K562 (cell line): ENCODE measurements around the gene EXOC4. TPM values are rescaled to one million over a fixed set of nuclear protein-coding genes. Genes with fewer than 3 reads are reported as not detected.

Experiments
- ATAC-seq: fragments of 200-7000 bp; cut with Tn5 transposase; 3 replicates; pipeline ENCODE4 v1.9.1; 2020; ENCODE audit warnings: moderate library complexity
- BruUV-seq: library from RNA; stranded (reverse); fragments of 400-500 nt; replicated peaks from 2 replicates; lab custom pipeline; 2021; lab: Mats Ljungman, UMichigan
- CTCF ChIA-PET: fragments of 300-600 bp; formaldehyde crosslinking; extraction: SDS; loops from one replicate; lab custom pipeline; 2021; ENCODE audit warnings: low intra/inter-chr PET ratio; lab: Yijun Ruan, JAX
- POLR2A ChIA-PET: fragments of 300-600, 350-650 bp; sonication (Branson Sonifier 250); formaldehyde crosslinking; extraction: SDS; loops from one replicate; lab custom pipeline; 2021; ENCODE audit warnings: antibody characterized with exemption, inconsistent platforms; lab: Yijun Ruan, JAX
- DNase-seq, 4 experiments: peaks; one replicate each; pipeline versions ENCODE4 v3.0.0 to v3.0.0-alpha.2; 2011 to 2018; ENCODE audit warnings: low spot score in 3 of 4, mixed read lengths in 3 of 4; ENCODE audit errors: extremely low read depth in 1 of 4
- FAIRE-seq: peaks from 2 replicates; lab custom pipeline; 2011; peaks lifted over from hg19 to GRCh38; lab: Jason Lieb, UNC
- H2AFZ ChIP-seq: 2 replicates; pipeline ENCODE4 v1.6.0; 2011; ENCODE audit warnings: low read depth, low read length, control low read depth, inconsistent platforms
- H3K27ac ChIP-seq: fragments of 200-600 bp; 3 replicates; pipeline ENCODE4 v1.8.0; 2011; ENCODE audit warnings: low read depth, mild to moderate bottlenecking, control low read depth, inconsistent platforms, low read length, moderate library complexity, mixed read lengths; ENCODE audit errors: extremely low read depth
- H3K27me3 ChIP-seq, 2 experiments: fragments of 300-600 bp in 1 of 2; 2 replicates in 1 of 2; 3 replicates in 1 of 2; pipeline versions ENCODE4 v1.6.0 to v1.8.0; 2011; ENCODE audit warnings: inconsistent platforms in 2 of 2, low read length in 2 of 2, mild to moderate bottlenecking in 1 of 2, mixed read lengths in 1 of 2, moderate library complexity in 1 of 2; ENCODE audit not compliant: control insufficient read depth in 2 of 2, insufficient read depth in 2 of 2
- H3K36me3 ChIP-seq: fragments of 300-600 bp; 3 replicates; pipeline ENCODE4 v1.8.0; 2011; ENCODE audit warnings: mild to moderate bottlenecking, low read length, inconsistent platforms; ENCODE audit not compliant: control insufficient read depth, insufficient read depth
- H3K4me1 ChIP-seq, 2 experiments: fragments of 200-600 bp in 1 of 2; replicated peaks in 1 of 2; 2 replicates in 1 of 2; 3 replicates in 1 of 2; pipeline versions ENCODE4 v1.5.1 to v1.8.0; 2011; ENCODE audit warnings: inconsistent platforms in 2 of 2, low read length in 2 of 2, mild to moderate bottlenecking in 1 of 2, mixed read lengths in 1 of 2, moderate library complexity in 1 of 2; ENCODE audit not compliant: control insufficient read depth in 2 of 2, insufficient read depth in 2 of 2
- H3K4me2 ChIP-seq: 2 replicates; pipeline ENCODE4 v1.6.1; 2011; ENCODE audit warnings: low read length, control low read depth, inconsistent platforms, mixed read lengths; ENCODE audit not compliant: insufficient read depth
- H3K4me3 ChIP-seq: fragments of 200-600 bp; sonication (generic), shearing (Covaris generic); 2 replicates; pipeline ENCODE4 v1.5.1; 2016; ENCODE audit warnings: control low read depth, inconsistent platforms
- H3K79me2 ChIP-seq: fragments of 200-600 bp; 3 replicates; pipeline ENCODE4 v1.8.0; 2011; ENCODE audit warnings: low read length, inconsistent platforms; ENCODE audit not compliant: control insufficient read depth, insufficient read depth
- H3K9ac ChIP-seq, 2 experiments: 2 replicates each; pipeline versions ENCODE4 v1.6.0 to v1.6.1; 2011; ENCODE audit warnings: low read depth in 2 of 2, low read length in 2 of 2, control low read depth in 1 of 2, inconsistent platforms in 1 of 2, mild to moderate bottlenecking in 1 of 2, mixed read lengths in 1 of 2; ENCODE audit not compliant: insufficient read depth in 1 of 2
- H3K9me1 ChIP-seq: one replicate; pipeline ENCODE4 v1.6.0; 2011; ENCODE audit warnings: inconsistent platforms, mild to moderate bottlenecking, low read length, moderate library complexity; ENCODE audit not compliant: control insufficient read depth, insufficient read depth
- H3K9me3 ChIP-seq: replicated peaks from 2 replicates; pipeline ENCODE4 v1.5.1; 2011; ENCODE audit warnings: low read depth, low read length, inconsistent platforms; ENCODE audit not compliant: control insufficient read depth, insufficient read depth
- H4K20me1 ChIP-seq: replicated peaks from 2 replicates; pipeline ENCODE4 v1.6.1; 2011; ENCODE audit warnings: low read length, inconsistent platforms, mixed read lengths; ENCODE audit not compliant: control insufficient read depth, insufficient read depth
- CEBPB ChIP-seq: fragments of 450-650 bp; IDR thresholded peaks from 2 replicates; pipeline ENCODE4 v1.6.1; 2016; ENCODE audit warnings: missing genetic modification characterization, missing compliant biosample characterization
- HMG20A ChIP-seq: fragments of 450-650 bp; formaldehyde crosslinking; conservative IDR thresholded peaks from 2 replicates; pipeline ENCODE4 v1.4.0; 2020; ENCODE audit warnings: mild to moderate bottlenecking, mixed read lengths
- HMGN3 ChIP-seq: IDR thresholded peaks from 2 replicates; pipeline ENCODE4 v1.6.1; 2011; ENCODE audit warnings: borderline replicate concordance, low read depth, mild to moderate bottlenecking, mixed read lengths, low read length; ENCODE audit not compliant: insufficient read length; ENCODE audit errors: extremely low read depth
- ZNF695 ChIP-seq: fragments of 450-650 bp; formaldehyde crosslinking; IDR thresholded peaks from 2 replicates; pipeline ENCODE4 v1.4.0; 2020; ENCODE audit warnings: mild to moderate bottlenecking, moderate library complexity
- WGBS: fragments of 100-300 bp; shearing (Covaris generic); methylation state at CpG from one replicate; pipeline ENCODE4 v1.1.6; 2016; ENCODE audit warnings: low coverage, mixed read lengths; ENCODE audit not compliant: insufficient coverage; ENCODE audit errors: missing lambda C conversion rate; 5-methylcytosine and 5-hydroxymethylcytosine counted together
- in situ Hi-C: fragments of 300-500 bp; cut with MboI; formaldehyde crosslinking; loops from 4 replicates; pipeline ENCODE4 v1.15.0; 2018; ENCODE audit warnings: inconsistent platforms, mixed read lengths
- intact Hi-C: fragments of 100-400 bp; cut with micrococcal nuclease; formaldehyde crosslinking; loops from 2 replicates; pipeline ENCODE4 v1.14.2; 2022
- polyA plus RNA-seq, 8 experiments: library from polyadenylated mRNA; depleted of rRNA in 4 of 8; stranded (reverse) in 5 of 8; unstranded in 3 of 8; fragments of >200 nt; fragmentation: Nextera tagmentation in 2 of 8; fragmentation: Illumina TruSeq in 1 of 8; extraction: Ambion mirVana in 2 of 8; extraction: Trizol in 1 of 8; gene quantifications; 2 replicates each; pipeline versions ENCODE4 v1.2.1 to v1.2.3, GENCODE V29; 2011 to 2014; ENCODE audit warnings: inconsistent platforms in 1 of 8, missing spikeins in 1 of 8
- total RNA-seq, 7 experiments: library from RNA; depleted of rRNA in 6 of 7; stranded (reverse); fragments of >200 nt in 6 of 7; fragmentation: Illumina TruSeq in 2 of 7; extraction: Trizol in 2 of 7; gene quantifications; 2 replicates each; pipeline versions ENCODE4 v1.2.1 to v1.2.3, GENCODE V29; 2011 to 2021; ENCODE audit warnings: low replicate concordance in 1 of 7

The EXOC4 gene
- total and polyA plus RNA-seq, 9 of the 15 experiments (the other 6 are each of a cell fraction or from before 2014, with no cell fraction given), result 18.5 to 73.1 (median 46.6) TPM

DNA sequence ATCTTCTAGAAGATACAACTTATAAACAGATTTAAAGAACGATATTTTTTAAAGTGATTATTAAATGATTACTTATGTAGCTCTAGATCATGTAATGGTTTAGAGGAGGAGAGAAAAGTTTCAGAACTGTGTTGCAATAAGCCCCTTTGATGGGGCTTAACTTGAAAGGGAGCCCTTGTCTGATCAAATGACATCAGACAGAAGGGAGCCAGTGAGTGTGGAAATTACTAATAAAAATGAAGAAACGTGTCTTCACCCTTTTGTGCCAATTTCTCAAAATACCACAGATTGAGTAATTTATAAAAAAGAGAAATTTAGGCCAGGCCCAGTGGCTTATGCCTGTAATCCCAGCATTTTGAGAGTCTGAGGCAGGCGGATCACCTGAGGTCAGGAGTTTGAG lies 318.2 kb downstream of the EXOC4 start:
- TF ChIP-seq ZNF695 (CRISPR knock-in tag) (no peak), CEBPB (tag) (peak; percentile 18; the same call in 1 of the 2 replicates)
- no peaks in the 10 kb centered on the region for H3K79me2 ChIP-seq
- H3K27me3 ChIP-seq, result no peaks in the 10 kb centered on the region
- in situ Hi-C loops, result no loop called here
- POLR2A ChIA-PET, result no interaction called here
- no peak for FAIRE-seq
- no peaks in the 10 kb centered on the region for H3K9me3 ChIP-seq
- H3K9me1 ChIP-seq, result no peaks in the 10 kb centered on the region
- no TSS peak for BruUV-seq
- H3K4me2 ChIP-seq, result no peak overlapping the region
- no peaks in the 10 kb centered on the region for H4K20me1 ChIP-seq
- DNase-seq, result no peak
- no peak overlapping the region for H3K9ac ChIP-seq
- H2AFZ ChIP-seq, result no peak overlapping the region
- H3K4me1 ChIP-seq, result no peaks in the 10 kb centered on the region
- no peak overlapping the region for H3K27ac ChIP-seq
- CTCF ChIA-PET, result no interaction called here
- no peaks in the 10 kb centered on the region for H3K36me3 ChIP-seq
- H3K4me3 ChIP-seq, result no peak overlapping the region
- intact Hi-C loops, result no loop called here
- ATAC-seq, result no peak
- 30% methylated on average over 3 of the region's 3 CpGs for WGBS

DNA sequence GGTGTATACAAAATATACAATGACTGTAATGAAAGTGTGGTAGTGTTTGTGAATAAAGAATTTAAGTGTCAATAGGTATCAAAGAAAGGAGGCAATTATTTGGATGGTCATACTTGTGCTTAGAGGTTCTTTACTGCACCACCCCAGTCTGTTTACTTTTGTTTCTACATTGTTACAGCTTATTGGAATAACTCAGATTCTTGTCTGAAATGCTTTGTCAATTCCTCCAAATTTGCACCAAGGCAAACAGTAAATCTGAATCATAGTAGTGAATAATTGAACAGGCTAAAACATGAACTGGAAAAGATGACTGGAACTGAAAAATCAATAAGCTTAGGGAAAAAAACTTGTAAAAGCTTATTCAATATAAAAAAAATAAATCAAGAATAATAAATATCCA lies 319.2 kb downstream of the EXOC4 start:
- CTCF ChIA-PET, result no interaction called here
- in situ Hi-C loops, result no loop called here
- intact Hi-C loops, result no loop called here
- TF ChIP-seq HMGN3 (no peak), HMG20A (CRISPR knock-in tag) (no peak)
- TF ChIP-seq, all 486 proteins: peak for 0
- ATAC-seq, result no peak
- POLR2A ChIA-PET, result interaction anchor here (0.6 to 1.1 kb wide), 2 partner anchors 10 to 47 kb away, joined by 3 to 4 read pairs; no protein-coding TSS in a partner anchor
- H4K20me1 ChIP-seq, result no peaks in the 10 kb centered on the region
- no peak overlapping the region for H3K4me2 ChIP-seq
- H3K36me3 ChIP-seq, result no peaks in the 10 kb centered on the region
- H3K27ac ChIP-seq, result no peak overlapping the region
- no peaks in the 10 kb centered on the region for H3K79me2 ChIP-seq
- no peak for FAIRE-seq
- DNase-seq, result no peak
- no peak overlapping the region for H3K4me3 ChIP-seq
- no peak overlapping the region for H3K9ac ChIP-seq
- H3K9me3 ChIP-seq, result no peaks in the 10 kb centered on the region
- H3K4me1 ChIP-seq, result no peaks in the 10 kb centered on the region
- no peaks in the 10 kb centered on the region for H3K9me1 ChIP-seq
- no peak overlapping the region for H2AFZ ChIP-seq
- H3K27me3 ChIP-seq, result no peaks in the 10 kb centered on the region
- no TSS peak for BruUV-seq
